HepG2 (cell line): ENCODE measurements around the gene MUC6. TPM values are rescaled to one million over a fixed set of nuclear protein-coding genes. Genes with fewer than 3 reads are reported as not detected.

ENCODE experiments used
- ATAC-seq: fragments of 200-7000 bp; cut with Tn5 transposase; 3 replicates; pipeline ENCODE4 v1.9.1; 2020; ENCODE audit warnings: mild to moderate bottlenecking, moderate library complexity
- BruUV-seq: library from RNA; stranded (reverse); fragments of 400-500 nt; replicated peaks from 2 replicates; lab custom pipeline; 2021; lab: Mats Ljungman, UMichigan
- CTCF ChIA-PET: fragments of 300-600 bp; formaldehyde crosslinking; extraction: SDS; loops from one replicate; lab custom pipeline; 2021; ENCODE audit warnings: low total read pairs, inconsistent platforms, low intra/inter-chr PET ratio; lab: Yijun Ruan, JAX
- POLR2A ChIA-PET: fragments of 350-600 bp; sonication (Branson Sonifier 250); formaldehyde crosslinking; loops from one replicate; lab custom pipeline; 2020; ENCODE audit warnings: antibody characterized with exemption, inconsistent platforms; lab: Yijun Ruan, JAX
- DNase-seq: peaks from one replicate; pipeline ENCODE4 v3.0.0-alpha.2; 2015; ENCODE audit warnings: low spot score
- FAIRE-seq: peaks from 3 replicates; lab custom pipeline; 2011; peaks lifted over from hg19 to GRCh38; lab: Jason Lieb, UNC
- H2AFZ ChIP-seq: one replicate; pipeline ENCODE4 v1.6.1; 2011; ENCODE audit warnings: low read length, inconsistent platforms
- H3K27ac ChIP-seq: fragments of 300-600 bp; 3 replicates; pipeline ENCODE4 v1.8.0; 2011; ENCODE audit warnings: mixed run types, mild to moderate bottlenecking, mixed read lengths, low read length, inconsistent platforms; ENCODE audit not compliant: insufficient read depth; ENCODE audit errors: extremely low read length
- H3K27me3 ChIP-seq, 2 experiments: fragments of 200-600 bp in 1 of 2; 2 replicates in 1 of 2; 3 replicates in 1 of 2; pipeline versions ENCODE4 v1.6.0 to v1.8.0; 2011; ENCODE audit warnings: low read length in 2 of 2, mild to moderate bottlenecking in 2 of 2, moderate library complexity in 2 of 2, inconsistent platforms in 1 of 2; ENCODE audit not compliant: insufficient read depth in 2 of 2, control insufficient read depth in 1 of 2
- H3K36me3 ChIP-seq, 2 experiments: fragments of 200-600 bp in 1 of 2; replicated peaks in 1 of 2; 2 replicates in 1 of 2; 3 replicates in 1 of 2; pipeline versions ENCODE4 v1.5.1 to v1.8.0; 2011; ENCODE audit warnings: low read length in 2 of 2, inconsistent platforms in 1 of 2; ENCODE audit not compliant: insufficient read depth in 2 of 2, control insufficient read depth in 1 of 2
- H3K4me1 ChIP-seq: 2 replicates; pipeline ENCODE4 v1.5.1; 2012; ENCODE audit warnings: low read length, inconsistent platforms; ENCODE audit not compliant: insufficient read depth
- H3K4me2 ChIP-seq: 2 replicates; pipeline ENCODE4 v1.6.0; 2011; ENCODE audit warnings: low read depth, low read length, inconsistent platforms
- H3K4me3 ChIP-seq, 3 experiments: fragments of 200-600 bp in 1 of 3; sonication (generic), shearing (Covaris generic) in 1 of 3; replicated peaks in 1 of 3; 2 replicates each; pipeline ENCODE4 v1.5.1; 2011 to 2016; ENCODE audit warnings: low read length in 3 of 3, inconsistent platforms in 2 of 3, low read depth in 2 of 3, mild to moderate bottlenecking in 2 of 3, control low read depth in 1 of 3, mixed read lengths in 1 of 3; ENCODE audit not compliant: insufficient read depth in 1 of 3
- H3K79me2 ChIP-seq: one replicate; pipeline ENCODE4 v1.6.1; 2011; ENCODE audit warnings: low read length, inconsistent platforms; ENCODE audit not compliant: insufficient read depth
- H3K9ac ChIP-seq: 2 replicates; pipeline ENCODE4 v1.6.0; 2011; ENCODE audit warnings: mild to moderate bottlenecking, low read depth, low read length, inconsistent platforms; ENCODE audit not compliant: insufficient read depth
- H3K9me3 ChIP-seq: 2 replicates; pipeline ENCODE4 v1.5.1; 2012; ENCODE audit warnings: mild to moderate bottlenecking, low read length
- H4K20me1 ChIP-seq: 2 replicates; pipeline ENCODE4 v1.6.0; 2011; ENCODE audit warnings: inconsistent platforms, mild to moderate bottlenecking, low read length, moderate library complexity; ENCODE audit not compliant: insufficient read depth
- PRPF4 ChIP-seq: fragments of 200-400 bp; formaldehyde crosslinking; IDR thresholded peaks from 2 replicates; pipeline ENCODE4 v1.6.1; 2016; ENCODE audit warnings: low read length, low read depth; ENCODE audit not compliant: poor library complexity, severe bottlenecking
- ZNF142 ChIP-seq: sonication (generic); formaldehyde crosslinking; IDR thresholded peaks from 2 replicates; pipeline ENCODE4 v1.4.0; 2020; ENCODE audit warnings: missing genetic modification reagents
- ZNF20 ChIP-seq: sonication (generic); formaldehyde crosslinking; IDR thresholded peaks from 2 replicates; pipeline ENCODE4 v1.4.0; 2020; ENCODE audit warnings: mild to moderate bottlenecking, moderate library complexity, missing genetic modification reagents
- ZNF33B ChIP-seq: sonication (generic); formaldehyde crosslinking; IDR thresholded peaks from 2 replicates; pipeline ENCODE4 v1.5.1; 2020; ENCODE audit warnings: mild to moderate bottlenecking, missing genetic modification reagents
- ZNF451 ChIP-seq: sonication (generic); formaldehyde crosslinking; IDR thresholded peaks from 2 replicates; pipeline ENCODE4 v1.5.0; 2020; ENCODE audit warnings: mild to moderate bottlenecking, missing genetic modification reagents
- WGBS: methylation state at CpG from one replicate; pipeline ENCODE4 v1.1.6; 2017; ENCODE audit warnings: low lambda C conversion rate; 5-methylcytosine and 5-hydroxymethylcytosine counted together
- in situ Hi-C: cut with HindIII; loops from 2 replicates; pipeline ENCODE4 v1.10.0; 2017; ENCODE audit warnings: low pct_unique_long_range_greater_than_20kb; ENCODE audit not compliant: extremely low pct_ligation_motif_present
- intact Hi-C: fragments of 100-400 bp; cut with micrococcal nuclease; formaldehyde crosslinking; loops from one replicate; pipeline ENCODE4 v1.10.0; 2022; ENCODE audit not compliant: unreplicated experiment
- polyA plus RNA-seq, 8 experiments: library from polyadenylated mRNA; depleted of rRNA in 3 of 8; stranded (reverse) in 7 of 8; unstranded in 1 of 8; fragments of >200 nt; fragmentation: Illumina TruSeq in 4 of 8; extraction: Trizol in 4 of 8; gene quantifications; 2 replicates each; pipeline versions ENCODE4 v1.2.1 to v1.2.3, GENCODE V29; 2011 to 2016; ENCODE audit warnings: low read depth in 4 of 8, missing spikeins in 1 of 8, mixed read lengths in 1 of 8; ENCODE audit not compliant: insufficient read depth in 1 of 8
- total RNA-seq, 5 experiments: library from RNA; depleted of rRNA; stranded (reverse); fragments of >200 nt; fragmentation: Illumina TruSeq; extraction: Trizol; gene quantifications; 2 replicates each; pipeline ENCODE4 v1.2.3, GENCODE V29; 2016; ENCODE audit warnings: low read depth in 1 of 5

The MUC6 gene
- total and polyA plus RNA-seq, 2 of the 13 experiments (the other 11 are each of a cell fraction or from before 2014, with no cell fraction given), result not detected

GRCh38 chr11:991711-992307, 44.7 kb downstream of the MUC6 start:
- DNase-seq, result no peak
- TF ChIP-seq ZNF33B (no peak), PRPF4 (no peak), ZNF451 (no peak), ZNF20 (CRISPR knock-in tag) (no peak), ZNF142 (CRISPR knock-in tag) (no peak)
- no peaks in the 10 kb centered on the region for H3K4me1 ChIP-seq
- no peaks in the 10 kb centered on the region for H3K79me2 ChIP-seq
- no peaks in the 10 kb centered on the region for H3K27me3 ChIP-seq
- WGBS, result 96% methylated on average over 24 of the region's 24 CpGs
- no peaks in the 10 kb centered on the region for H3K9me3 ChIP-seq
- H3K4me3 ChIP-seq, result no peak overlapping the region
- H3K36me3 ChIP-seq, result peaks cover 36 to 72% of the 10 kb centered on the region in 2 experiments
- FAIRE-seq, result no peak
- no peak overlapping the region for H2AFZ ChIP-seq
- no peak for ATAC-seq
- intact Hi-C loops, result no loop called here
- H3K9ac ChIP-seq, result no peak overlapping the region
- H4K20me1 ChIP-seq, result no peaks in the 10 kb centered on the region
- in situ Hi-C loops, result no loop called here
- ChIA-PET CTCF (no interaction called here), POLR2A (no interaction called here)
- no TSS peak for BruUV-seq
- no peak overlapping the region for H3K4me2 ChIP-seq
- H3K27ac ChIP-seq, result no peak overlapping the region
